Measurements from ENCODE around the gene IQCH. TPM values are rescaled to one million over a fixed set of nuclear protein-coding genes. Genes with fewer than 3 reads are reported as not detected.

The IQCH gene
- total RNA-seq, 2 donors from 2014 or later = 0.93 to 2.2 TPM

DNA sequence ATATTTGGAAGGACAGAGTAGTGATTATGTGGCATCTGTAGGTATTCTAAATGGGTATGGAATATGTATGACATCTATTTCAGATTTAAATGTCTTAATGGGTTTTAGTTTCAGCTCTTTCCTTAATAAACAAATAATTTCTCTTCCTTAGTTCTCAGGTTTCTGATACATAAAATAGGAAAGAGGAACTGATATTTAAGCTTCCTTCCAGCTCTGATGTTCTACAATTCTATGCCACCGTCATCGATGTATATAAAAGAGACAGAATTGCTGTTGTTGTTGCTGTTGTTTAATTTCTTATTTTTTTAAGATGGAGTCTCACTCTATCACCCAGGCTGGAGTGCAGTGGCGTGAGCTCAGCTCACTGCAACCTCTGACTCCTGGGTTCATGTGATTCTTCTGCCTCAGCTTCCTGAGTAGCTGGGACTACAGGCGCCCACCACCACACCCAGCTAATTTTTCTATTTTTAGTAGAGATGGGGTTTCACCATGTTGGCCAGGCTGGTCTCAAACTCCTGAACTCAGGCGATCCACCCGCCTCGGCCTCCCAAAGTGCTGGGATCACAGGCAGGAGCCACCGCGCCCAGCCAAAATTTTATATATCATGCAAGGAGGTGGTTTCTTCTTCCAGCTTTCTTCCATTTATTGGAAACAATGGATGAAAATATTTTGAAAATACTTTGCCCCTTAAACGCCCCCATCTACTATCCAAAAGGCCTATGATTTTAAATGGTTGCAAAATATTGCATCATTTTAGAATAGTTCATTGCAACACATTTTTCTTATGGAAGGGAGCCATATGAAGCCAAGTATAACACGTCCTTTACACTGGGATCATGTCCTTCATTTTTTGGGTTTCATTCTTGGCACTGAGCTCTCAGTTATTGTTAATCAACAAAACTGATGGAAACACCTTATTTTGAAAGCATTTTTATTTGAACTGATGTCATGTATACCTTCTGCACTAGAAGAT lies 252.5 kb downstream of the IQCH start:
- Histone ChIP-seq H3K4me3 (no peak overlapping the region), H3K27me3 (no peaks in the 10 kb centered on the region), H3K27ac (no peak overlapping the region), H3K36me3 (no peaks in the 10 kb centered on the region), H3K9ac (ENCODE audit: low read depth in 2 of 2, low read length in 2 of 2) (no peak overlapping the region), H3K4me1 (no peaks in the 10 kb centered on the region), H3K9me3 (no peaks in the 10 kb centered on the region)
- DNase-seq = no peak
- TF ChIP-seq, protein P1, sequence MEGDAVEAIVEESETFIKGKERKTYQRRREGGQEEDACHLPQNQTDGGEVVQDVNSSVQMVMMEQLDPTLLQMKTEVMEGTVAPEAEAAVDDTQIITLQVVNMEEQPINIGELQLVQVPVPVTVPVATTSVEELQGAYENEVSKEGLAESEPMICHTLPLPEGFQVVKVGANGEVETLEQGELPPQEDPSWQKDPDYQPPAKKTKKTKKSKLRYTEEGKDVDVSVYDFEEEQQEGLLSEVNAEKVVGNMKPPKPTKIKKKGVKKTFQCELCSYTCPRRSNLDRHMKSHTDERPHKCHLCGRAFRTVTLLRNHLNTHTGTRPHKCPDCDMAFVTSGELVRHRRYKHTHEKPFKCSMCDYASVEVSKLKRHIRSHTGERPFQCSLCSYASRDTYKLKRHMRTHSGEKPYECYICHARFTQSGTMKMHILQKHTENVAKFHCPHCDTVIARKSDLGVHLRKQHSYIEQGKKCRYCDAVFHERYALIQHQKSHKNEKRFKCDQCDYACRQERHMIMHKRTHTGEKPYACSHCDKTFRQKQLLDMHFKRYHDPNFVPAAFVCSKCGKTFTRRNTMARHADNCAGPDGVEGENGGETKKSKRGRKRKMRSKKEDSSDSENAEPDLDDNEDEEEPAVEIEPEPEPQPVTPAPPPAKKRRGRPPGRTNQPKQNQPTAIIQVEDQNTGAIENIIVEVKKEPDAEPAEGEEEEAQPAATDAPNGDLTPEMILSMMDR (IDR thresholded peaks at IDR 0.05) = no peak
- intact Hi-C loops (cut with DNase I) = no loop called here

DNA sequence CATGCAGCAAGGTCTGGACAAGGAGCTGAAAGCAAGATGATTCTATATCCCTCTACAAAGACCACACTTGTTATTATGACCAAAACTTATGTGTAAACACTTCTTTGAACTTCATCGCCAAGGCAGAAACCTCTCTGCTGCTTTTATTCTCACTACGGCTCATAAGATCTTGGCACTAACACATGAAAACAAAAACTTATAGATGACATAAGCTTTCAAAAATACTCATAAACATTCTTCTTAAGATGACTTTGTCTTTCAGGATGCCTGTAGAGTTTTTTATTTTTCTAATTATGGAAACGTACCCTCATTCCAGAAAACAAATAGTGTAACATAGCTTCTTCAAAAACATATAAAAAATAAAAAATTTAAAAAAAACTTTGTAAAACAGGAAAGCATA lies 253.8 kb downstream of the IQCH start:
- intact Hi-C loops (cut with DNase I) = no loop called here
- H3K27ac ChIP-seq = no peak overlapping the region
- no peak for DNase-seq
- H3K27me3 ChIP-seq = no peaks in the 10 kb centered on the region
- no peak overlapping the region for H3K4me3 ChIP-seq
- TF ChIP-seq, protein P1 (IDR thresholded peaks at IDR 0.05) = no peak
- H3K4me1 ChIP-seq = no peaks in the 10 kb centered on the region
- H3K9me3 ChIP-seq = no peaks in the 10 kb centered on the region
- no peak overlapping the region for H3K9ac ChIP-seq (ENCODE audit: low read depth in 2 of 2, low read length in 2 of 2)
- H3K36me3 ChIP-seq = no peaks in the 10 kb centered on the region

DNA sequence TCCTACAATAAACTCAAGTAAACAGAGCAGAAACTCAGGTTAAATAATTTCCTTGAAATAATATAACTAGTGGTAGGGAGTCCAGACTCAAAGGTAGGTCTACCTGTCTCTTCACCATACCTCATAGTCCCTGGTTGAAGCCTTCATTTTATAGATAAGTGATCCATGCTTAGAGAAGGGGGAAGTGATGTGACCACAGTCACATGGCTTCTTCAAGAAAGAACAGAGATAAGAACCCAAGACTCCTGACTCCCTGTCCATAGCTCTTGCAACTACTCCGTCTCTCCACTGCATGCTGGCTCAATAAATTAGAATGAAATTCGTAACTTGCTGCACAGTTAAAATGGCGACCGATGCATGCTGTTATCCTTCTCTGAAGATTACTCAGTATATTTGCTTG lies 255.3 kb downstream of the IQCH start:
- Histone ChIP-seq H3K36me3 (no peaks in the 10 kb centered on the region), H3K27ac (no peak overlapping the region), H3K4me3 (no peak overlapping the region), H3K4me1 (no peaks in the 10 kb centered on the region), H3K9ac (ENCODE audit: low read depth in 2 of 2, low read length in 2 of 2) (no peak overlapping the region), H3K27me3 (no peaks in the 10 kb centered on the region), H3K9me3 (no peaks in the 10 kb centered on the region)
- no peak for DNase-seq
- TF ChIP-seq, protein P1 (IDR thresholded peaks at IDR 0.05) = no peak
- intact Hi-C loops (cut with DNase I) = no loop called here

DNA sequence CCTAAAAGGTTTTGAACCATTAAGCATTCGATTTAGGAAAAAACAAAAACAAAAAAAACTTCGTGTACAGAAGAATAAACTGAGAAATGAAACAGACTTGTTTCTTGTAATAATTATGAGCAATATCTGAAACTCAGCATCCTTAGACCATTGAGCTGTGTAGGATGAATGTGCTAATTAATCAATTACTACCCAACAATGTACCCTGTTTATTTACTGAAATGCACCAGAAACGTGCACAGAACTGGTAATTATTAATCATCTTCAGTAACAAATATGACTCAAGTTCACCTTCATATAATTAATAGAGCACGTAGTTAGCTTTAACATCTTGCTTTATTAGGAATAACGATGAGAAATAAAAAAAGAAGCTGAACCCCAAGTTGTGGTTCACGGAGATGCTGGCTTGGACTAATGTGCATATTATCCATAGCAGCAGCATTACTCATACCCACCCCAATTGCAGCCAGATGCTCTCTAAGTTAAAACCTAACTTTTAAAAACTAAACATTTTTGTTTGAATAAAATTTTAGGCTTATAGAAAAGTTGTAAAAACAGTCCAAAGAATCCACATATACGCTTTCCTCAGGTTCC lies 256.1 kb downstream of the IQCH start:
- intact Hi-C loops (cut with DNase I) = no loop called here

DNA sequence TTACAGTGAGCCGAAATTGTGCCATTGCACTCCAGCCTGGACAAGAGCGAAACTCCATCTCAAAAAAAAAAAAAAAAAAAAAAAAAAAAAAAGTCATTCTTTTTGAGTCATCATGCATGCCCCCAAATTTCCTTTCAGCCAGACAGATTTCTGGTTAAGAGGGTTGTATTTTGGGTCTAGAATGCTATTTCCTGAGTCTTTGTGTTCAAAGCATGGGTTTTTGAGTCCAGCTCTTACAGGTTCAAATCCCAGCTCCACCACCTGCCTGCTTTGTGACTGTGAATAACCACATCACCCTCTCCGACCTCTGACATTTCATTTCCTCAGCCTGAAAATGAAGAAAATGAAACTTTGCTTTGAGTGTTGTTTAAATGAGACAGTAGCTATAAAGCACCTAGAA lies 257.0 kb downstream of the IQCH start:
- H3K36me3 ChIP-seq = no peaks in the 10 kb centered on the region
- H3K27me3 ChIP-seq = no peaks in the 10 kb centered on the region
- H3K4me3 ChIP-seq = no peak overlapping the region
- DNase-seq = no peak
- H3K27ac ChIP-seq = no peak overlapping the region
- TF ChIP-seq, protein P1 (IDR thresholded peaks at IDR 0.05) = no peak
- H3K4me1 ChIP-seq = no peaks in the 10 kb centered on the region
- no peaks in the 10 kb centered on the region for H3K9me3 ChIP-seq
- no peak overlapping the region for H3K9ac ChIP-seq (ENCODE audit: low read depth in 2 of 2, low read length in 2 of 2)
- intact Hi-C loops (cut with DNase I) = no loop called here

More for the DNA sequence above, 256.1 kb downstream of the IQCH start:
- Histone ChIP-seq H3K27ac (no peak overlapping the region), H3K4me3 (no peak overlapping the region), H3K36me3 (no peaks in the 10 kb centered on the region), H3K27me3 (no peaks in the 10 kb centered on the region), H3K9ac (ENCODE audit: low read depth in 2 of 2, low read length in 2 of 2) (no peak overlapping the region), H3K9me3 (no peaks in the 10 kb centered on the region), H3K4me1 (no peaks in the 10 kb centered on the region)
- TF ChIP-seq, protein P1 (IDR thresholded peaks at IDR 0.05) = no peak
- DNase-seq = no peak

Measured in colonic mucosa (tissue), 4 donors.